RPMI7951 (cell line): ENCODE results near the gene DNAH2. TPM values are rescaled to one million over a fixed set of nuclear protein-coding genes. Genes with fewer than 3 reads are reported as not detected.

Experiments
- DNase-seq: peaks from one replicate; pipeline ENCODE4 v3.0.0-alpha.2; 2012; ENCODE audit warnings: low read depth
- total RNA-seq: library from RNA; depleted of rRNA; stranded (reverse); fragments of >200 nt; shearing (Covaris generic); gene quantifications from 2 replicates; pipeline ENCODE4 v1.2.3, GENCODE V29; 2014

The DNAH2 gene
- total RNA-seq, 1 experiment from 2014 or later, result 3.2 TPM

GRCh38 chr17:7721612-7722011 is 4.1 kb downstream of the DNAH2 start:
- DNase-seq, result no peak

- DNase-seq, result no peak
Measured at GRCh38 chr17:7727886-7728285, 10.3 kb downstream of the DNAH2 start.

DNA sequence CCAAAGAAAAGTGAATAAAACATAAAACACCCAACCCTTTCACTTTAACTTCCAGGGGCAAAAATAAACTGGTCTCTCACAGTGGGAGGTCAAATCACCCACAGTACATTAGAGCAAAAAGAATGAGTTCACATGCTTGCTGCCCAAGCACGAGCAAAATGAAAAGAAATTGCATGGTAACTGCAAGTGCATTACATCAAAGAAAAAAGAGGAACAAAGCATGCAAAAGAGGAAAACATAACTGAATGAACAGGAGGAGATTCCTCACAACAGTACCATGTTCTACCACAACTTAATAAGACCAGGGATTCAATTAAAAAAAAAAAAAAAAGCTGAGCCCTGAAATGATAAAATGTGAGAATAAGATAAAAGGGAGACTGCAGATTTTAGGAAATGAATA is 12.3 kb downstream of the DNAH2 start:
- no peak for DNase-seq

GRCh38 chr17:7732981-7733539 is 15.5 kb downstream of the DNAH2 start:
- DNase-seq, result no peak

DNA sequence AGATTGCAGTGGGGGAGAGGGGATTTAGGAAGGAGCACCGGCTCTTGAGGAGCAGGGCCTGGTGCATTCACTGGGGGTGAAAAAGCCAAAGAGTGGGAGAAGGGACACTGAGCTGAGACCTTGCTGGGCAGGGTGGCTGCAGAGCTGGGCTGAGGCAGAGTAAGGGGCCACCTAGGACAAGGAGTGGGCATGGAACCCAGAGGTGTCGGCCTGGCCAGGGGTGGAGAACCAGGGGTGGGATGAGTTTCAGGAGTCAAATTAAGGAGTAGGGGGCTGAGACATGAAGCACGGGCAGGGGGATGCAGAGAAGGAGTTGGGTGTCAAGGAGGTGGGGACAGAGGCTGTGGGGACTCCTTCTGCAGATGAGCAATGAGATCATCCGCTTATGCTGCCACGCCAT is 20.1 kb downstream of the DNAH2 start:
- DNase-seq, result no peak

GRCh38 chr17:7739746-7740145 is 22.2 kb downstream of the DNAH2 start:
- no peak for DNase-seq

GRCh38 chr17:7740481-7741001 is 23.0 kb downstream of the DNAH2 start:
- DNase-seq, result peak; percentile 52

- DNase-seq, result no peak
Measured at GRCh38 chr17:7742729-7743128, 25.2 kb downstream of the DNAH2 start.

- no peak for DNase-seq
Measured at GRCh38 chr17:7744416-7744815, 26.9 kb downstream of the DNAH2 start.

DNA sequence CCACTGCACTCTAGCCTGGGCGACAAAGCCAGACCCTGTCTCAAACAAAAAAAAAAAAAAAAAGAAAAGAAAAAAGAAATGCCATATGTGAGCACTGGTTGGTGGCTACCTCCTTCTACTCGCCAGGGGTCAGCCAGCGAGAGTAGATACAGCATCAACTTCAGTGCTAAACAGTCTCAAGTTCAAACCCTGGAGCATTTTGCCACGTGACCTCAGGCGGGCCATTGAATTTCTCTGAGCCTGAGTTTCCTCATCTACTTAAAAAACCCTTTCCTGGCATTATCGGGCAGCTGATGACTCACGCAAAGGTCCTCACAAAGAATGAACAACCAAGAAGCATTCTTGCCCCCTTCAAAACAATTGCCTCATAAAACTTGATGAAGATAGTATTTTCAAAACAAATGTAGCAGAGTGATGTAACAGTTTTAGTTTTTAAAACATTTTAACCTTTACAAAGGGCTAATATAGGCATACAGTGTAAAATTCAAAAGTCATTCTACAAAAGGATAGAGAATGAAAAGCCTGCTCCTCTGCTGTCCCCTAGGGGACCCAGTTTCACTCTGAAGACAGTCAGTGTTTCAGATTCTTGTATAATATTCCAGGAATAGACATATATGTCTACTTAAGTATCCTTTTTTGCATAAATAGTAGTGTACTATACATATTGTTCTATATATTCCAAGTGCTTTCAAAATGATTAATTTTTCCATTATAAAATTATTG is 28.4 kb downstream of the DNAH2 start:
- DNase-seq, result peak; percentile 91

DNA sequence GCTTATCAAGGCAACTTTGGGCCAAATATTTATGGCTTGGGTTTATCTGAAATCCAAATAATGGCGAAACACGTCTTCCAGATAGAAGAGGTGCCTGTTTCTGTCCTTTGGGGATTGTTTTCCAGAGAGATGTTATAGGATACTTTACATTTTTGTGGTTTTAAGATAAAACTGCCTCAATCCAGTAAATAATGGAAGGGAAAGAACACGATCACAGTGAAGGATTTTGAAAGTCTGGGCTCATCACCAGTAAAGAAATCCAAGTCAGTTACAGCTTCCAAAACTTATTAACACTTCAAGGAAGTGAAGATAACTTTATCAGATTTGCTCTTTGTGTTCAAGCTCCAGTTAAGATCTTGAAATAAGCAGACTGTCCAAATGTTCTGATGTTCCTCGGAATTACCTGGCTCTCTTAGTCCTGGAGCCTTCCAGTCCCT is 30.1 kb downstream of the DNAH2 start:
- peak; percentile 35 for DNase-seq

DNA sequence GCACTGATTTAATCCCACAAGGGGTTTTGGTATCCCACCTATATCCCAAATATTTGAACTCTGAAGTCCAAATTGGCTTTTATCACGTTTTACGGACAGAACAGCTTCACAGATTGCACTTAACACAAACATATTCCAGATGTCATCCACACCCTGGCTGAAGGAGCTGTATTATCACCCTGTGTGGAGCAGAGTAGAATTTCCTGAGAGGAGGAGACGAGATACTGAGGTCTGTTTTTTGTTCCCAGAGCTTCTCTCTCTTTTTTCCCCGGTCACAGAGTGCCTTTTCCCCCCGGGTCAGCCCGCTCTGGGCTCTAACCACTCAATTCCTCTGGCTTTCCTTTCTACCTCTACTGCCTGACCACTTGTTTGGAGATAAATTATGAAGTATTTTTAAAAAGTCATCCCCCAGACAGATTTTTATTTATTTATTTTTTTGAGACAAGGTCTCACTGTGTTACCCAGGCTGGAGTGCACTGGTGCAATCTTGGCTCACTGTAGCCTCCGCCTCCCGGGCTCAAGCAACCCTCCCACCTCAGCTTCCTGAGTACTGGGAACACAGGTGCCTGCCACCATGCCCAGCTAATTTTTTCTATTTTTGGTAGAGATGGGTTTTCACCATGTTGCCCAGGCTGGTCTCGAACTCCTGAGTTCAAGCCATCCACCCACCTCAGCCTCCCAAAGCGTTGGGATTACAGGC is 30.7 kb downstream of the DNAH2 start:
- DNase-seq, result peak; percentile 28

DNA sequence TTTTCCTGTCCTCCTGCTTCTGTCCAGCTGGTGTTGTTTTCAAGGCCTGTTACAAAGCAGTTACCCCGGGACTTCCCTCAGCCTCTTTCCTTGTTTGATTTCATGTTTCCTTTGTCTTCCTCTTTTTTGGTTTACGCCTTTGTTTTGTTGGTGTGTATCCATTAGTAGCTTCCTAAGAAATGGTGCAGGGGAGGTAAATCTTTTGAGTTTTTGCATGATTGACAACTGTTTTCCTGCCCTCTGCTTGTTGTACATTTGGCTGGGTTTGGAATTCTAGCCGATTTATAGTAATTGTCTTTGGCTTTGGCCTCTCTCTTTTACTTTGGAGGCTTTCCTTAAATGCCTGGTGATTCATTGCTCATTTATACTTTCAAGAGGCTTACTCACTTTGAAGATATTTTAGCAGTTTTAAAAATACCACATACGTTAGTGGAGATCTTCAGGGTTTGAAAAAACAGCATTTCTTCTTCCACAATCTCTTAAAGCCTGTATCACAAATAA is 32.8 kb downstream of the DNAH2 start:
- DNase-seq, result peak; percentile 81

- no peak for DNase-seq
Measured at GRCh38 chr17:7754656-7755055, 37.1 kb downstream of the DNAH2 start.

DNA sequence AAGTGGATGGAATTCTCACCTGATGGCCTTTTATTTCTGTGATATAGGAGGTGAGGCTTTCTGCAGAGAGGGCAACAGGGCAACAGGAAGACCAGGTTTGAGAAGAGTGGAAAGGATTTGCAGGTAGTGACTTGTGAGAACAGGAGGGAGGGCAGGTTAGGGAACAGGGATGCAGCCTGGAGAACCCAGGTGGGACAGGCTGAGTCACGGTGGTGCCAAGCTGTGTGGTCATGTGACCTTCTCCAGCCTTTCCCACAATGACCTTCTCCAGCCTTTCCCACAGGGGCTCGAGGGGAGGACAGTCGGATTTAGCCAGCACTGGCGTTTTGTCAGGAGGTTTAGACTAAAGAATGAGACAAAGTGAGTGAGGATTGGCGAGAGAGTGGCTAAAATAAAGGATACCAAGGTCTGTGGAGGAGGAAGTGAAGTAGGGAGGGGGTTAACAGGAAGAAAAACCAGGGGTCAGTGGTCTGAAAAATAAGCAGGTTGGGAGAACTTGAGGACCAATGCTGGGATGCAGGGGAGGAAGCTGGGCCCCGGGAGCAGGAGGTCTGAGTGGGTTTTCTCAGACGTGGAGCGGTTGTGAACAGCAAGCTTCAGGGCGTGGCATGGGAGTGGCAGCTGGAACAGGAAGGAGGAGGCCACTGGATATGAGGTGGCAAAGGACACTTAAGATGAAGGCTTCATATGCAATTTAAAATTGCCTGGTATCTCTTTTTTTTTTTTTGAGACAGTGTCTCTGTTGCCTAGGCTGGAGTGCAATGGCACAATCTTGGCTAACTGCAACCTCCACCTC is 37.7 kb downstream of the DNAH2 start:
- no peak for DNase-seq

GRCh38 chr17:7756968-7757367 is 39.4 kb downstream of the DNAH2 start:
- no peak for DNase-seq

- DNase-seq, result no peak
Measured at GRCh38 chr17:7763919-7764318, 46.4 kb downstream of the DNAH2 start.

GRCh38 chr17:7767004-7767403 is 49.5 kb downstream of the DNAH2 start:
- DNase-seq, result no peak

- DNase-seq, result no peak
Measured at GRCh38 chr17:7767405-7768021, 50.0 kb downstream of the DNAH2 start.

GRCh38 chr17:7769854-7770253 is 52.3 kb downstream of the DNAH2 start:
- no peak for DNase-seq

DNA sequence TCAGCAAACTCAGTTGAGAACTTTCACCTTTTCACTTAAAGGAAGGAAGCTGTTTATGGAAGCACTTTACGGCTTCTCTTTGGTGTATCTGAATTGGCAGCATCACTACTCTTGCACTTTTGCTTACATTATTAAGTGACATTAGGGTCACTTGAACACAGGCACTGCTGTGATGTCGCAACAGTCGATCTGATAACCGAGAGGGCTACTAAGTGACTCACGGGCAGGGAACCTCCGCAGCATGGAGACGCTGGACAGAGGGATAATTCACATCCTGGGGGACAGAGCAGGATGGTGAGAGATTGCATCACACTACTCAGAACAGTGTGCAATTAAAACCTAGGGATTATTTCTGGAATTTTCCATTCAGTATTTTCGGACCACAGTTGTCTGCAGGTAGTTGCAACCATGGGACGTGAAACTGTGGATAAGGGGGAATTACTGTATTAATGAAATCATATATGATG is 56.5 kb downstream of the DNAH2 start:
- peak; percentile 76 for DNase-seq
